Cortex of kidney (tissue), 1 donor: ENCODE measurements around the gene HLA-B.

ENCODE experiments used
- DNase-seq: peaks from one replicate; lab custom pipeline; 2025; lab: John Stamatoyannopoulos, UW

Gene HLA-B

GRCh38 chr6:31352683-31353383 is 4.1 kb downstream of the HLA-B start:
- DNase-seq: no peak

- DNase-seq: no peak
Observed at GRCh38 chr6:31352310-31352682, 4.7 kb downstream of the HLA-B start.

GRCh38 chr6:31351401-31352309 is 5.3 kb downstream of the HLA-B start:
- no peak for DNase-seq

DNA sequence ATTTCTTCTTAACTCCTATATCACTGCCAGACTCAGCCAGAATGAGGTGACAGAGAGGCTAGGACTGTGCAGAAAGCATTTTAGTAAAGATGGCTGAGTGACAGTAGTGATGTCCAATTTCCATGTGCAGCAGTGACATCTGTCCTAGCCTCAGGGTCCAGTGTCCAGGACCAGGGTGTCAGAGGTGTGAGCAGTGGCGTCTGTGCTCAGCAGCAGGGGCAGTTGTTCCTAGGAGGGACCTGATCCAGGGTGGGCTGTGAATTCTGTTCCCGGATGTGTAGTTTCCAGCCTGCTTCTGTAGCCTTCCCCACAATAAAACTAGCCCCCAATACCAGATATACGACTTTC is 6.0 kb downstream of the HLA-B start:
- no peak for DNase-seq

GRCh38 chr6:31350196-31351032 is 6.6 kb downstream of the HLA-B start:
- DNase-seq: no peak

GRCh38 chr6:31349301-31349700 is 7.7 kb downstream of the HLA-B start:
- DNase-seq: no peak

GRCh38 chr6:31345026-31345730 is 11.8 kb downstream of the HLA-B start:
- no peak for DNase-seq

GRCh38 chr6:31340228-31340627 is 16.8 kb downstream of the HLA-B start:
- no peak for DNase-seq

- no peak for DNase-seq
Observed at GRCh38 chr6:31339210-31339609, 17.8 kb downstream of the HLA-B start.

DNA sequence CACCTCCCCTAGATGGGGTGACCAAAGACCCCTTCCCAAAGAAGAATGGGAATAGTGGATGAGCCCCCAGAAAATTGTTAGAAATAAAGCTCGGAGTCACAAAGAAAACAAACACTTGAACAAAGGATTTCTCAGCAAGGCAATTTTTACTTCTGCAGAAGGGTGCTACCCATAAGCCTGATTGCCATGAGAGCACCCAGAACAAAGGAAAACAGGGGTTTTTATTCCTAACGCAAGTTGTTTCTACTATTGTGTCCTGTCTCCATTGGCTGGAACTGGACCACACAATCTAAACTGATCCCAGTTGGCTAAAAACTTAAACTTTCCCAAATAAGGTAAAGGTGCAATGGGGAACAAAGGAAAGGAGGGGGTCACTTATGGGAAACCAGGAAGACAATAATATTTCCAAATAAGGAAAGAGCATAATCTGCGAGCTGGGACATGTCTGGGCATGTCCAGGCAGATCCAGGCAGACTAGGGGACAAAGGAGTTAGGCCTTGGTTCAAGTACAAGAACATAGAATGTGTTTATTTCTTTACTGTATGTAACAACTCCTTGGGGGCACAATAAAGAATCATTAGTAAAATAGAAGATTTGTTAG is 20.0 kb downstream of the HLA-B start:
- no peak for DNase-seq

DNA sequence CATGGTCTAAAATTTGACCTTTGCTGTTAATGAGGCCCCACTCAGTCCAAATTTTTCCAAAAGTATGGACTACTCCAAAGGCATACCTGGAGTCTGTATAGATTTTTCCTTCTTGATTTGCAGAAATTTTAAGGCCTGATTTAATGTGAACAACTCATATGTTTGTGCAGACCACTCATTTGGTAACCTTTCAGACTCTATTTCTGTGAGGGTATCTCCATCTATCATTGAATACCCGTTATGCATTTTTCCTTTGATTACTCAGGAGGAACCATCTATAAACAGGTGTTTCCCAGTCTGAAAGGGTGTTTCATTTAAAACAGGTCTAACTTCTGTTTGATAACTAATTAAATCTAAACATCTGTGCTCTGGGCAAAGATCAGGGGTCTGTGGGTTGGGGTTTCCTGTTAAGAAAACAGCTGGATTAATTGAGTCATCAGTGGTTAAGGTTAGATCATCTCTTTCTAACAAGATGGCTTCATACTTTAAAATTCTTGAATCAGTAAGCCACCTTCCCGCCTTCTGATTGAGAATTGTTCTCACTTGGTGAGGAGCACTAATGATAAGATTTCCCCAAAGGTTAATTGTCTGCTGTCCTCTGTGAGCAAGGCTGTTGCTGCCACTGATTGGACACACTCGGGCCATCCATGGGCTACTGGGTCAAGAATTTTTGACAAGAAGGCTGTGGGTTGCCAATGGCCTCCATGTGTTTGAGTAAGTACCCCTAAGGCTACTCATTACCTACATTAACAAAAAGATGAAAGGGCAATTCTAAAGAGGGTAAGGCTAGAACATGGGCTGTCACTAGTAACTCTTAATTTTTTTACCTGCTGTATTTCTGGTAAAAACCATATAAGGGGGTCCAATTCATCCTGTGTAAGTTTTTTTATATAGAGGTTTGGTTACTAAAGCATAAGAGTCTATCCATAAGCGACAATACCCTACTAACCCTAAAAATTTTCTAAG is 24.1 kb downstream of the HLA-B start:
- DNase-seq: no peak

GRCh38 chr6:31328355-31328960 is 28.5 kb downstream of the HLA-B start:
- no peak for DNase-seq

- DNase-seq: no peak
Observed at GRCh38 chr6:31321820-31322219, 35.2 kb downstream of the HLA-B start.

- DNase-seq: no peak
Observed at GRCh38 chr6:31321005-31321707, 35.8 kb downstream of the HLA-B start.

- DNase-seq: no peak
Observed at GRCh38 chr6:31317036-31317435, 39.9 kb downstream of the HLA-B start.

DNA sequence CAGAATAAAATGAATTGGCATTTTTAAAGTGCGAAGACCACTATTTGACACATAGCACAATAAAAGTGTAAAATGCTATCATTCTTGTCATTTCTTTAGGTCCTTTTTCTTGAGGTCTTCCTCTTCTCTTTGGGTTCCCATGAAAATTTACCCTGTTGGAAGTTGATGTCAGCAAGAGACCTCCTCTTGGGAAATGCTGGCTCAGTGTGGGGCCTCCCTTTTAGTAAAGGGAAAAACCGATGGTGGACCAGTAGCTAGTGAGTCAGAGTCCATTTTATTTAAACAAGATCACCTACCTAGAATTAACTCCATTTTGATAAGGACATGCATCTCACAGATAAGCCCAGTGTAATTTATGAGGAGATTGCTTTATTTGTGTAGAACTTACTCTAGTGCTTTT is 47.3 kb downstream of the HLA-B start:
- DNase-seq: no peak

DNA sequence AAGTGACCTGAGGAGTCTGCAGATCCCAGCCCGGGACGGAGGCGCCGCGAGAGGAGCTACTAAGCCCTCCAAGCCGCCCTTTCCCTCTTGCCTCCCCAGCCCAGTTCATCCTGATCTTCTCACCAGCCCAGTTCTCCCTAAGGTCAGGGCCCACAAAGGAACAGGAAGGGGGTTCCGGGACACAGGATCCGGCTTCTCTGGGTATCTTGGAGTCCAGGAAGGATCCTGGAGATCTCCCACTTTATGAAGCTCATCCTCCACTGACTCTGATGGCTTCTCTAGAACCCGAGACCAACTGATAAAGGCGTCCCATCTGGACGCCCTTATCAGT is 48.2 kb downstream of the HLA-B start:
- DNase-seq: no peak

DNA sequence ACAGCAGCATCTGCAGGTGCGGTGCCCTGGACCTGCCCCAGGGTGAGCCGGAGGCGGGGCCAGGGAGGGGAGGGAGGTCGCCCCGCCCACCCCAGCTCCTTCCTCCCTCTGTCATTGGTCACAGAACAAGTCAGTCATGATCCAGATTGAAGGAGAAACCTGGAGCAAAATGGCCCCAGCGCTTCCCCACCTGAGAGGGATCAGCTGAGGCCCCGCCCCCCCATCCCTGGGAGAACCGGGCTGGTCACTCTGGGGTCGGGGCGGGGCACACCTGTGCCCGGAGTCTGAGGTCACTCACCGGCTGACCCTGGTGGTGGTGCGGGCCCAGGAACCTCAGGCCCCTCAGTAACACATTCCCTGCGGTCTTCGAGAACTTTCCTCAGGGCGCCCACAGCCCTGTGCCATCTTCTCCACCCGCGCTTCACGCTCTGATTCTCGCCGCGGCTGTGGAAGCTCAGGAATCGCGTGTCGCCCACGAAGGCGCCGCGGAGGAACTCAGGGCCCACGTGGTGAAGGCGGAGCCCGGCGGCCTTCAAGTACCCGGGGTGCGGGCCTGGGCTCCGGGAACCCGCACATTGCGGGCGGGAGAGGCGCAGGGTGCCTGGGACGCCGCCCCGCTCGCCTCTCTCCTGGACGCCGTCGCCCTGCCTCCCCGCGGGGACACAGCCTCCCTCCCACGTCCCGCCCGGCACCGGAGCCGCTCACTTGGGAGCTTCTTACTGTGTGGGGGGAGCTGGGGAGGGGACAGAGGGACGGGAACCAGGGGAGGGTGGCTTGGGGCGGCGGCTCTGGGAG is 48.7 kb downstream of the HLA-B start:
- DNase-seq: no peak

GRCh38 chr6:31307669-31308049 is 49.3 kb downstream of the HLA-B start:
- no peak for DNase-seq
